A549 (cell line): ENCODE data around the gene TECPR2. TPM values are rescaled to one million over a fixed set of nuclear protein-coding genes. Genes with fewer than 3 reads are reported as not detected.

ENCODE experiments used
- ATAC-seq, 2 experiments: fragments of 200-7000 bp in 1 of 2; fragments of >200 bp in 1 of 2; cut with Nextera tagmentation in 1 of 2; cut with Tn5 transposase in 1 of 2; 3 replicates each; pipeline versions ENCODE4 v1.8.0 to v1.9.1; 2018 to 2020; ENCODE audit warnings: mild to moderate bottlenecking in 1 of 2, moderate library complexity in 1 of 2
- CTCF ChIA-PET: fragments of 300-600 bp; sonication (Branson Sonifier 250); formaldehyde crosslinking; extraction: SDS; loops from one replicate; lab custom pipeline; 2021; ENCODE audit warnings: antibody characterized with exemption, inconsistent platforms; lab: Yijun Ruan, JAX
- POLR2A ChIA-PET: fragments of 350-600 bp; formaldehyde crosslinking; extraction: SDS; loops from one replicate; lab custom pipeline; 2021; ENCODE audit warnings: antibody characterized with exemption, inconsistent platforms; lab: Yijun Ruan, JAX
- DNase-seq, 2 experiments: peaks; one replicate each; pipeline versions ENCODE4 v3.0.0 to v3.0.0-alpha.2; 2011 to 2016; ENCODE audit warnings: low read depth in 1 of 2, low spot score in 1 of 2
- FAIRE-seq: peaks from 2 replicates; lab custom pipeline; 2011; peaks lifted over from hg19 to GRCh38; lab: Jason Lieb, UNC
- H3K27ac ChIP-seq, 2 experiments: fragments of >200 bp; sonication (Bioruptor Twin); formaldehyde crosslinking; 3 replicates each; pipeline ENCODE4 v1.5.1; 2016 to 2017
- H3K4me1 ChIP-seq: fragments of >200 bp; sonication (Bioruptor Twin); formaldehyde crosslinking; 3 replicates; pipeline ENCODE4 v1.6.1; 2016
- H3K4me2 ChIP-seq: fragments of >200 bp; sonication (Bioruptor Twin); formaldehyde crosslinking; 3 replicates; pipeline ENCODE4 v1.6.1; 2016
- H3K4me3 ChIP-seq: fragments of >200 bp; sonication (Bioruptor Twin); formaldehyde crosslinking; 3 replicates; pipeline ENCODE4 v1.5.1; 2016
- H3K9me3 ChIP-seq: fragments of >200 bp; sonication (Bioruptor Twin); formaldehyde crosslinking; 3 replicates; pipeline ENCODE4 v1.6.1; 2016
- CBX8 ChIP-seq: fragments of 200-600 bp; sonication (generic); IDR thresholded peaks from 2 replicates; pipeline ENCODE4 v1.6.1; 2016
- CHD2 ChIP-seq: fragments of 150-350 bp; IDR thresholded peaks from 2 replicates; pipeline ENCODE4 v1.6.1; 2014; ENCODE audit warnings: low read length; ENCODE audit not compliant: partially characterized antibody
- EP300 ChIP-seq, 2 experiments: fragments of >200 bp; sonication (Bioruptor Twin); formaldehyde crosslinking; IDR thresholded peaks; 2 replicates in 1 of 2; 3 replicates in 1 of 2; pipeline ENCODE4 v1.6.1; 2016 to 2017
- ESRRA ChIP-seq: fragments of 150-350 bp; IDR thresholded peaks from 2 replicates; pipeline ENCODE4 v1.6.1; 2014; ENCODE audit warnings: mild to moderate bottlenecking, low read length, borderline replicate concordance
- FOSL2 ChIP-seq, 2 experiments: fragments of 450-650 bp in 1 of 2; fragments of >200 bp in 1 of 2; sonication (Bioruptor Twin) in 1 of 2; formaldehyde crosslinking; IDR thresholded peaks; 2 replicates each; pipeline versions ENCODE4 v1.5.0 to v1.6.1; 2016 to 2020; ENCODE audit warnings: mild to moderate bottlenecking in 1 of 2, moderate library complexity in 1 of 2
- HOXA7 ChIP-seq: fragments of 250-450 bp; sonication (Bioruptor Pico); IDR thresholded peaks from 2 replicates; pipeline ENCODE4 v1.5.0; 2020; ENCODE audit warnings: mild to moderate bottlenecking, moderate library complexity
- HOXB13 ChIP-seq: fragments of 250-450 bp; sonication (Bioruptor Pico); IDR thresholded peaks from 2 replicates; pipeline ENCODE4 v1.5.0; 2020; ENCODE audit warnings: low read depth, mild to moderate bottlenecking, moderate library complexity
- HOXB5 ChIP-seq: fragments of 250-450 bp; sonication (Bioruptor Pico); IDR thresholded peaks from 2 replicates; pipeline ENCODE4 v1.5.0; 2020; ENCODE audit warnings: mild to moderate bottlenecking, moderate library complexity
- JUN ChIP-seq, 2 experiments: fragments of >200 bp; sonication (Bioruptor Twin); formaldehyde crosslinking; IDR thresholded peaks; 2 replicates in 1 of 2; 3 replicates in 1 of 2; pipeline ENCODE4 v1.6.1; 2016 to 2017
- MAX ChIP-seq: IDR thresholded peaks from 2 replicates; pipeline ENCODE4 v1.6.1; 2012
- NFE2L2 ChIP-seq: fragments of 150-350 bp; conservative IDR thresholded peaks from 2 replicates; pipeline ENCODE4 v1.6.1; 2014; ENCODE audit warnings: low read length
- PBX3 ChIP-seq: IDR thresholded peaks from 2 replicates; pipeline ENCODE4 v1.6.1; 2012
- POLR2A ChIP-seq: IDR thresholded peaks from 2 replicates; pipeline ENCODE4 v1.6.1; 2012; ENCODE audit warnings: mild to moderate bottlenecking, low read length
- RARB ChIP-seq: fragments of 250-450 bp; sonication (Bioruptor Pico); IDR thresholded peaks from 2 replicates; pipeline ENCODE4 v1.8.0; 2021; ENCODE audit warnings: mild to moderate bottlenecking, moderate library complexity
- RFX5 ChIP-seq: fragments of 450-650 bp; IDR thresholded peaks from 2 replicates; pipeline ENCODE4 v1.7.1; 2014; ENCODE audit warnings: antibody characterized with exemption, mild to moderate bottlenecking, moderate library complexity
- TFCP2L1 ChIP-seq: fragments of 250-450 bp; sonication (Bioruptor Pico); IDR thresholded peaks from 2 replicates; pipeline ENCODE4 v1.5.0; 2021; ENCODE audit warnings: mild to moderate bottlenecking
- ZFP36 ChIP-seq: fragments of 450-650 bp; IDR thresholded peaks from 2 replicates; pipeline ENCODE4 v1.6.1; 2014; ENCODE audit warnings: borderline replicate concordance; ENCODE audit not compliant: partially characterized antibody
- WGBS: methylation state at CpG from one replicate; pipeline ENCODE4 v1.1.6; 2017; ENCODE audit errors: missing lambda C conversion rate; 5-methylcytosine and 5-hydroxymethylcytosine counted together
- polyA plus RNA-seq, 4 experiments: library from polyadenylated mRNA; depleted of rRNA in 3 of 4; stranded (reverse); fragments of >200 nt; fragmentation: RNase III in 1 of 4; extraction: RNeasy Plus Mini Kit Qiagen cat#74134 plus additional on column Dnase treatment in 1 of 4; gene quantifications; 2 replicates in 3 of 4; 3 replicates in 1 of 4; pipeline ENCODE4 v1.2.3, GENCODE V29; 2011 to 2017
- TF ChIP-seq, protein P1 (sequence below): fragments of 150-350 bp; IDR thresholded peaks from 2 replicates; pipeline ENCODE4 v1.6.1; 2014; ENCODE audit warnings: low read depth, mild to moderate bottlenecking, low read length
- TF ChIP-seq, protein P2 (sequence below): fragments of 450-650 bp; IDR thresholded peaks from 2 replicates; pipeline ENCODE4 v1.6.1; 2014; ENCODE audit warnings: antibody characterized with exemption
- TF ChIP-seq, protein P3 (sequence below): fragments of 200-600 bp; sonication (generic); IDR thresholded peaks from 2 replicates; pipeline ENCODE4 v1.6.1; 2016; ENCODE audit warnings: antibody characterized with exemption, mild to moderate bottlenecking, moderate library complexity

The TECPR2 gene
- polyA plus RNA-seq, 2 of the 4 experiments (the other 2 are of a cell fraction): 5.9 to 7.6 TPM

GRCh38 chr14:102545461-102546265 lies 182.9 kb downstream of the TECPR2 start:
- FAIRE-seq (no peak), DNase-seq (no peak), ATAC-seq (peak; percentile 24 to 54; a peak in 5 of 6 replicates)
- Histone ChIP-seq H3K4me1 (peaks cover 24% of the 10 kb centered on the region; the same call in 2 of the 3 replicates), H3K9me3 (no peaks in the 10 kb centered on the region), H3K4me2 (no peak overlapping the region), H3K4me3 (no peak overlapping the region), H3K27ac (peak overlapping the region in 1 of 2 experiments; percentile 53; a peak in 3 of 6 replicates)
- ChIA-PET POLR2A (interaction anchor here (0.7 kb wide), 1 partner anchor 150 kb away, joined by 4 read pairs; no protein-coding TSS in a partner anchor), CTCF (no interaction called here)
- WGBS: 77% methylated on average over 26 of the region's 29 CpGs
- TF ChIP-seq EP300 (IDR thresholded peaks at IDR 0.05) (no peak), CHD2 (no peak), PBX3 (no peak), RARB (CRISPR knock-in tag) (no peak), HOXB13 (no peak), CBX8 (no peak), HOXA7 (CRISPR knock-in tag) (no peak), HOXB5 (no peak)
- TF ChIP-seq, protein P1, sequence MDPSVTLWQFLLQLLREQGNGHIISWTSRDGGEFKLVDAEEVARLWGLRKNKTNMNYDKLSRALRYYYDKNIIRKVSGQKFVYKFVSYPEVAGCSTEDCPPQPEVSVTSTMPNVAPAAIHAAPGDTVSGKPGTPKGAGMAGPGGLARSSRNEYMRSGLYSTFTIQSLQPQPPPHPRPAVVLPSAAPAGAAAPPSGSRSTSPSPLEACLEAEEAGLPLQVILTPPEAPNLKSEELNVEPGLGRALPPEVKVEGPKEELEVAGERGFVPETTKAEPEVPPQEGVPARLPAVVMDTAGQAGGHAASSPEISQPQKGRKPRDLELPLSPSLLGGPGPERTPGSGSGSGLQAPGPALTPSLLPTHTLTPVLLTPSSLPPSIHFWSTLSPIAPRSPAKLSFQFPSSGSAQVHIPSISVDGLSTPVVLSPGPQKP: no peak
- TF ChIP-seq, protein P2, sequence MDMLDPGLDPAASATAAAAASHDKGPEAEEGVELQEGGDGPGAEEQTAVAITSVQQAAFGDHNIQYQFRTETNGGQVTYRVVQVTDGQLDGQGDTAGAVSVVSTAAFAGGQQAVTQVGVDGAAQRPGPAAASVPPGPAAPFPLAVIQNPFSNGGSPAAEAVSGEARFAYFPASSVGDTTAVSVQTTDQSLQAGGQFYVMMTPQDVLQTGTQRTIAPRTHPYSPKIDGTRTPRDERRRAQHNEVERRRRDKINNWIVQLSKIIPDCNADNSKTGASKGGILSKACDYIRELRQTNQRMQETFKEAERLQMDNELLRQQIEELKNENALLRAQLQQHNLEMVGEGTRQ: no peak

DNA sequence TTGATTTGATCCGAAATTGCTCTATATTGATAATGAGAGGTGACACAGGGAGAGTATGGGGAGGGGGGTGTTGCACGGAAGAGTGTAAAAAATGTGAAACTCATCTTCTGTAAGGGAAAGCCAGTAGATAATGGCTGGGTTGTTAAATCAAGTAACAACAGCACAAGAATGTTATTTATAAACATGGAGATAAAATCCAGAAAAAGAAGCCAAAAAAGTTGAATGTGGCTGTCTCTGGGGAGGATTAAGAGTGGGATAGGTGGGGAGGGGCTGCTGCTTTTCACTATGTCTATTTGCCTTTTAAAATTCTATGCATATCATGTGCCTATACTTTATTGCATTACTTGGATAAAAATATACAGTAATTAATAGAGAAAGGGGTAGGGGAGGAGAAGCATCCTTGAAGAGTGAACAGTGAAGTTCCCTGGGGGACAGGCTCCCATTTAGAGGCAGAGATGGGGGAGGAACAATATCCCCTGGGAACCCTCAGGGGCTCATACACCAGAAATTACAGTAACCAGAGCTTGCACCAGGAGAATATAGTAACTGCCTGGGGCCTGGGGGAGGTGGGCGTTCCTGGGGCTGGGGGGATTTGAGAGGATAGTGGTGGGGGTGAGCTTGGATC lies 186.0 kb downstream of the TECPR2 start:
- no peak for DNase-seq
- ATAC-seq: no peak
- POLR2A ChIA-PET: interaction anchor here (0.7 kb wide), 1 partner anchor 21 kb away, joined by 3 read pairs; no protein-coding TSS in a partner anchor
- Histone ChIP-seq H3K4me1 (peaks cover 30% of the 10 kb centered on the region), H3K4me2 (no peak overlapping the region), H3K4me3 (no peak overlapping the region), H3K27ac (no peak overlapping the region), H3K9me3 (no peaks in the 10 kb centered on the region)
- FAIRE-seq: no peak
- TF ChIP-seq HOXA7 (CRISPR knock-in tag) (no peak), ZFP36 (no peak), JUN (IDR thresholded peaks at IDR 0.05) (no peak), FOSL2 (IDR thresholded peaks at IDR 0.05) (no peak), FOSL2 (CRISPR knock-in tag; IDR thresholded peaks at IDR 0.05) (no peak), CBX8 (no peak), PBX3 (no peak), NFE2L2 (no peak), MAX (no peak), TFCP2L1 (CRISPR knock-in tag) (no peak), POLR2A (no peak), ESRRA (no peak), RFX5 (no peak)
- TF ChIP-seq, protein P3, sequence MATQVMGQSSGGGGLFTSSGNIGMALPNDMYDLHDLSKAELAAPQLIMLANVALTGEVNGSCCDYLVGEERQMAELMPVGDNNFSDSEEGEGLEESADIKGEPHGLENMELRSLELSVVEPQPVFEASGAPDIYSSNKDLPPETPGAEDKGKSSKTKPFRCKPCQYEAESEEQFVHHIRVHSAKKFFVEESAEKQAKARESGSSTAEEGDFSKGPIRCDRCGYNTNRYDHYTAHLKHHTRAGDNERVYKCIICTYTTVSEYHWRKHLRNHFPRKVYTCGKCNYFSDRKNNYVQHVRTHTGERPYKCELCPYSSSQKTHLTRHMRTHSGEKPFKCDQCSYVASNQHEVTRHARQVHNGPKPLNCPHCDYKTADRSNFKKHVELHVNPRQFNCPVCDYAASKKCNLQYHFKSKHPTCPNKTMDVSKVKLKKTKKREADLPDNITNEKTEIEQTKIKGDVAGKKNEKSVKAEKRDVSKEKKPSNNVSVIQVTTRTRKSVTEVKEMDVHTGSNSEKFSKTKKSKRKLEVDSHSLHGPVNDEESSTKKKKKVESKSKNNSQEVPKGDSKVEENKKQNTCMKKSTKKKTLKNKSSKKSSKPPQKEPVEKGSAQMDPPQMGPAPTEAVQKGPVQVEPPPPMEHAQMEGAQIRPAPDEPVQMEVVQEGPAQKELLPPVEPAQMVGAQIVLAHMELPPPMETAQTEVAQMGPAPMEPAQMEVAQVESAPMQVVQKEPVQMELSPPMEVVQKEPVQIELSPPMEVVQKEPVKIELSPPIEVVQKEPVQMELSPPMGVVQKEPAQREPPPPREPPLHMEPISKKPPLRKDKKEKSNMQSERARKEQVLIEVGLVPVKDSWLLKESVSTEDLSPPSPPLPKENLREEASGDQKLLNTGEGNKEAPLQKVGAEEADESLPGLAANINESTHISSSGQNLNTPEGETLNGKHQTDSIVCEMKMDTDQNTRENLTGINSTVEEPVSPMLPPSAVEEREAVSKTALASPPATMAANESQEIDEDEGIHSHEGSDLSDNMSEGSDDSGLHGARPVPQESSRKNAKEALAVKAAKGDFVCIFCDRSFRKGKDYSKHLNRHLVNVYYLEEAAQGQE: no peak
- CTCF ChIA-PET: interaction anchor here (1.8 kb wide), 1 partner anchor 24 kb away, joined by 7 read pairs; no protein-coding TSS in a partner anchor
- WGBS: 32% methylated on average over 3 of the region's 3 CpGs
